Activated naive CD4-positive, alpha-beta T cell treated with anti-CD3 and anti-CD28 coated beads, Interleukin-2, amount 50 U/mL, for 72 hours (primary cell): Measurements from ENCODE around the gene TP53I13. TPM values are rescaled to one million over a fixed set of nuclear protein-coding genes. Genes with fewer than 3 reads are reported as not detected.

Experiments
- ATAC-seq, 2 donors: fragments of 150-1000 bp; cut with Tn5 transposase; 2 replicates each; pipeline ENCODE4 v1.10.0; 2021; ENCODE audit warnings: mild to moderate bottlenecking in 2 of 2, moderate library complexity in 2 of 2
- DNase-seq, 2 donors: peaks; one replicate each; pipeline ENCODE4 v3.0.0; 2021 to 2022; ENCODE audit warnings: low spot score in 2 of 2
- H3K27ac Mint-ChIP-seq, 2 donors: one replicate each; pipeline ENCODE4 v1.8.0; 2022; ENCODE audit warnings: mild to moderate bottlenecking in 2 of 2, mixed read lengths in 2 of 2
- H3K36me3 Mint-ChIP-seq, 2 donors: one replicate each; pipeline ENCODE4 v1.8.0; 2022; ENCODE audit warnings: mixed read lengths in 2 of 2
- H3K9me3 Mint-ChIP-seq, 2 donors: one replicate each; pipeline ENCODE4 v1.8.0; 2022; ENCODE audit warnings: mixed read lengths in 2 of 2
- total RNA-seq, 2 donors: library from RNA; stranded (reverse); gene quantifications; one replicate each; pipeline ENCODE4 v1.2.3, GENCODE V29; 2022

The TP53I13 gene
- total RNA-seq, 2 donors from 2014 or later = 29.9 to 52.1 TPM

DNA sequence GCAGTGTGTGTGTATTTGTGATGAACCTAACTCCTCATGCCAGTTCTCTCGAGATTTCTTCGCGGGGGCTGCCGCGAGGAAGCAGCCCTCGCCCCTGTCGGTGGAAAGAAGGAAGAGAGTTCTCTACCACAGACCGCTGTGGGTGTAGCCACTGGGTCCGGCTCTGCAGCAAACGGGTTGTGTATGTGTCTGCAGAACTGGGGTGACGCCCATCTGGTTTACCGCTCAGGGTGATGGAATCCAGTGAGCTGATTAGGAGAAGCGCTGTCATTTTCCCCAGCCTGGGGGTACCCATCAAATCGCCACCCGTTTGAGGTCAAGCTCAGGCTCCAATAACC is 46.5 kb downstream of the TP53I13 start:
- peak in 1 of 2 donors; percentile 61 for DNase-seq
- Mint-ChIP-seq H3K9me3 (no peaks in the 10 kb centered on the region), H3K27ac (no peak overlapping the region), H3K36me3 (no peaks in the 10 kb centered on the region)
- ATAC-seq = peak; percentile 4 to 9

DNA sequence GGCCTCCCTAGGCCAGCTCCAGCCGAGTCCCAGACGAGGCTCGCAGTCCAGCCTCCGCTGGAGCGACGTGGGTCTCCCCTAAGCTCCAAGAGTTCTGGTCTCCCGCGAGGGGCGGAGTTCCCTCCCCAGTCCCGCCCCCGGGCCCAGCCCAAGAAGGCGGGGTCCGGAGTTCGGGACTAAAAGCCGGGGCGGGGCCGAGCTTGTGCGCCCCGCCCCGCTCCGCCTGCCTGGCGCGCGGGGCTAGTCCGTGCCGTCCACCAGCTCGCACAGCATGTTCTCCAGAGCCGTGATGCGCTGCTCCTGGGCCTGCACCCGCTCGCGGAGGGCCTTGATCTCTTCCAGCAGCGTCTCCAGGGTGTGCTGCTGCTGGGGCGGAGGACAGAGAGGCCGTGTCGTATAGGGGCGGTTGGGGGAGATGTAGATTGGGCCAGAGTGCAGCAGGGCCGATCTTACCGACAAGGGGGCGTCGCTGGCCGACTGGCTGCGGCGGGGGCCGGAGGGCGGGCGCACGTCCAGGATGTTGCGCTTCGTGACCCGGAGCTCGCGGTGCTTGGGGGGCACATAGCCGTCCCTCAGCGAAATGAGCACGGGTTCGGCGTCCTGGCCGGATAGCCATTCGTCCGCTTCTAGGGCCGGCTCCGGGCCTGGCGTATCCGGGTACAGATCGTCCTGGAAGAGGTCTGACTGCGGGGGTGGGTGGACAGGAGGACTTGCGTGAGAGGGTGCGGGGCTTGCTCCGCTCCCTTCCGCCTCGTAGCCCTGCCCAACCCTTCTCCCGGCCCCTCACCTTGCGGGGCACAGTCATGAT is 47.2 kb downstream of the TP53I13 start:
- peak overlapping the region in 1 of 2 donors; percentile 48 for H3K27ac Mint-ChIP-seq
- no peaks in the 10 kb centered on the region for H3K9me3 Mint-ChIP-seq
- ATAC-seq = peak; percentile 55 to 64
- H3K36me3 Mint-ChIP-seq = no peaks in the 10 kb centered on the region
- peak; percentile 85 to 94 for DNase-seq

DNA sequence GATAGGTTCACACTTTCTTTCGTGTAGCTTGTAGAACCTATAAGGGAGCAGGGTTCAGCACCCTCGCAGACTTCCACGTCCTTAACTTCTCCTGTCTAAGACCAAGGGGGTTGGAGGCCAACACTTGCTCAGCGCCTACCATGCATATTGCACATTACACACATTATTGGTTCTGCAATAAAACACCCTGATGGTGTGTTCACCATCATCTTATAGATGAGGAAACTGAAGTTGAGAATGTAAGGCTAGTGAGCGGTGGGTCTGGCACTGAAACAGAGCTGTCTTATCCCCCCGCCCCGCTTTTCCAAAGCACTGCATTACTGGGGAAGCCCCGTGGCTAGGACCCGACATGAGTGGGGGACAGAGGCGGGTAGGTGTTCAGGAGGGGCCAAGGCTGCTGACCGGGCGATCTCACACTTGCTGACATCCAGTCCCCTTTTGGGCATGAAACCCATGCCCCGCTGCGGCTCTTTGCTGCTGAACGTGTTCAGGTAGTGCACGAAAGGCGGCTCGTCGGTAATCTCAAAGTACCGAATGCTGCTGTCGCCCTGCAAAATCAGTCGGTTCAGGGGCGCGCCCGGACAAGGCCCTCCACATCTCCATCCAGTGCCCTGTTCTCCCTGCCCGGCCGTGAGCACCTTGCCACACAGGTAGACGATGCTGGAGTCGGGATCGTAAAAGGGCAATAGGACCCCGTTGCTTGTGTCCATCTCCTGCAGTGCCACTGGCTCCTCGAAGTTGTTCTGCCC is 48.0 kb downstream of the TP53I13 start:
- DNase-seq = no peak
- no peak for ATAC-seq
- Mint-ChIP-seq H3K36me3 (no peaks in the 10 kb centered on the region), H3K27ac (peak overlapping the region in 1 of 2 donors; percentile 82), H3K9me3 (no peaks in the 10 kb centered on the region)

DNA sequence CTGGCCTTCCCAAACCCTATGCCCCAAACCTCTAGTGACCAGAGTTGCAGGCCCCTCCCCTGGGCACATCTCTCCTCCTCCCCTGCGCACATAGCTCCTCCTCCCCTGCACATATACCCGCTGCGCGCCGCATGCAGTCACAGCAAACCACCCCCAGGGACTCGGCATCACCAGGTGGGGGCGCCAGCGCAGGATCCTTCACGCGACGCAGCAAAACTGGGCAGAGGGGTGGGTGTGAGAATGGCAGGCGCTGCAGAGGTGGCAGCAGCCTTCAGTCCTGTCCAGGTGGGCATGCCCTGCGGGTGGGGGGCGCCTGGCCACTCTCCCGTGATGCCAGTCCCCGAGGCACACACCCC is 48.6 kb downstream of the TP53I13 start:
- Mint-ChIP-seq H3K36me3 (no peaks in the 10 kb centered on the region), H3K27ac (peak overlapping the region; percentile 69 to 82), H3K9me3 (no peaks in the 10 kb centered on the region)
- ATAC-seq (peak; percentile 73), DNase-seq (peak; percentile 88 to 95)

DNA sequence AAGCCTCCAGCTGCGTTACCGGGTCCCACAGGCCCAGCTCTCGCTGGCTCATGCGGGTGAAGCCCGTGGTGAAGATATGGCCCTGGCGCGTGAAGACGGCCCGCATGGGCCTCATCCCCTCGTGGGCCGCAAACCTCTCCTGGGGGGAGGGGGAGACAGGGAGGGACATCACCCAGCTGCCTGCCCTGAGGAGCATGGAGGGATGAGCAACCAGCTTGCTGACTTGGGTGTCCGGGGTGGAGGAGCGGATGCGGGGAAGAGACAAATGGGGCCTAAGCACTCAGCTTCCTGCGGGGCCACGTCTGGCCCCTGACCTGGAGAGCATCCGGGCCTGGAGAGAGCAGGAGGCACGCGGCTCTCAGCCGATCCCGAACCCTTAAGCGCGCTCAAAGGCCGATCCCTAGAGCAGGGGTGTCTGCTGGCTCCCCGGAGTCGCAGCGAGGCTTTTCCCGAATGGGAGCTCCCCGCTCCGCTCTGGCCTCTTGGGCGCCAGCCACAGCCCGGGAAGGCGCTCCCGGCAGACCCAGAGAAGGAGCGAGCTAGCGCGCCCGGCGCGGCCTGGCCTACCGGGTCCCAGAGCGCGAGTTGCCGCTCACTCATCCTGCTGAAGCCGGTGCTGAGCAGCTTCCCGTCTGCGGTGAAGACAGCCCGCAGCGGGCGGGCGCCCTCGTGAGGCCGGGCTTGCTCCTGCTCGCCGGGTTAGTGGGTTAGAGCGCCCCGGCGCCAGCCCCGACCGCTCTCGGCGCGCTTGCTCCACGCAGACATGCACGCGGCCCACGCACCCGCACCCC is 49.2 kb downstream of the TP53I13 start:
- DNase-seq (peak; percentile 86 to 88), ATAC-seq (peak; percentile 42 to 43)
- no peaks in the 10 kb centered on the region for H3K9me3 Mint-ChIP-seq
- H3K27ac Mint-ChIP-seq = peak overlapping the region; percentile 69 to 82
- no peaks in the 10 kb centered on the region for H3K36me3 Mint-ChIP-seq

DNA sequence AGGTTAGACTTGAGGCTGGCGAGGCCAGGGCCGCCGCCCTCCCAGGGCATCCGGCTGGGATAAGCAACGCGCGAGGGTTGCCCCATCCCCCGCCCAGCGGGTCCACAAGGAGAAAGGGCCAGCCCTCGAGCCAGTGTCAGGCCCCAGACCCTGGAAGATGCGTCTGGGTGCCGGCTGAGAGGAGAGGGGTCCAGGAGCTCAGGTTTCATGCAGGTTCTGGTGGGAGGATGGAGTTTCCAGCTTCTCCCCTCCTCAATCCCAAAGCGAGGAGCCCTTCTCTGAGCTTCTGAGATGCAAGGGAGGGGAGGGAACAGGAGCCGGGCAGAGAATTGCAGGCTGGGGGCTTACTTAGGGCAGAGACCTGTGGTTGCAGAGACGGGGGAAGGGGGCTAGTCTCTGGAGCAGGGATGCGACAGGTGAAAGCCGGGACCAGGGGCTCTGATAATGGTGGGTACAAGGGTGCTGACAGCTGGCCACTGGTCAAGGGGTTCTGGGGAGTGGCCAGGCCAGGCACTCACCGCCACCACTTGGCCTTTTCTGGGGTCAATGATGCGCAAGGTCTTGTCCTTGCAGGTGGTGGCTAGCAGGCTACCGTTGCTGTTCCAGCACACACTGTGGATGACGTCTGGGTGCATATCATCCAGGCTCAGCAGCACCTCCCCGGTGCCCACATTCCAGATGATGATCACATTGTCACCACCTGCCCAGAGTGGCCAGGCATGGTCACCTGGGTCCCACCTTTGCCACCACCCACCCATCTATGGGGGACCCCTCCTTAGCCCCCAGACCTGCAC is 50.0 kb downstream of the TP53I13 start:
- Mint-ChIP-seq H3K36me3 (no peaks in the 10 kb centered on the region), H3K9me3 (no peaks in the 10 kb centered on the region), H3K27ac (peak overlapping the region; percentile 65 to 82)
- no peak for DNase-seq
- no peak for ATAC-seq

DNA sequence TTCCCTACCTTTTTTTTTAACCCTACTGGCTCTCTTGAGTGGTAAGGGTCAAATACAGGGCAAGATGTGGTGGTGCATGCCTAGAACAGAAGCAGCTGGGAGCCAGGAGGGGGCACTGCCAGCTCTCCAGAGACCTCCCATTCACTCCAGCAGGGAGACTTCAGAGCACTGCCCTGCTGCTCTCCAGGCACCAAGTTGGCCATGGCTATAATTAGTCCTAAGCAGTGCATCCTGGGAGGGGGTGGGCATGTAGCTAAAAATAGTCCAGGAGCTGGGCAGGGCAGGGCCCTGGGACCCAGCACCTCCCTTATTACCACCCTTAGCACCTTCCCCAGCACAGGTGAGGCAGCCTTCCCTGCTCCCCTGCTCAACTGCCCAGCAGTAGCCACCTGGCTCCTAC is 50.8 kb downstream of the TP53I13 start:
- no peaks in the 10 kb centered on the region for H3K9me3 Mint-ChIP-seq
- no peak for DNase-seq
- no peak for ATAC-seq
- no peaks in the 10 kb centered on the region for H3K36me3 Mint-ChIP-seq
- H3K27ac Mint-ChIP-seq = no peak overlapping the region

DNA sequence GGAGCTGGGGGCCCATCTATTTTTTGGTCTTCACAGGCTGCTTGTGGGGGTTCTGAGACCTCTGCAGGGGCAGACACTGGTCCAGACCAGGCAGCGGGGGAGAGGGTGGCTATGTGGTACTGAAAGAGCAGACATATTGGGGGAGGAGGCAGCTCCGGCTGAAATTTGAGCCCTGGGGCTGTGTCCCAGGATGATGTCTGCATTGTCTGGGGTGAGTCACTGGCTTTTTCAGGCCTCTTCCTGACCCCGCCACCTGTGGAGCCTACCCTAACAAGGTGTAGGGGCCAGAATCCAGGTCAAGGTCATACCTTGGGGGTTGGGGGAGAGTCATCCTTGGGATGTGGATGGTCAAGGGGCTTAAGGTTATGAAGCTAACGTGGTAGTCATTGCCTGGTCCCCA is 51.8 kb downstream of the TP53I13 start:
- DNase-seq = no peak
- H3K9me3 Mint-ChIP-seq = no peaks in the 10 kb centered on the region
- H3K36me3 Mint-ChIP-seq = no peaks in the 10 kb centered on the region
- ATAC-seq = no peak
- H3K27ac Mint-ChIP-seq = no peak overlapping the region

DNA sequence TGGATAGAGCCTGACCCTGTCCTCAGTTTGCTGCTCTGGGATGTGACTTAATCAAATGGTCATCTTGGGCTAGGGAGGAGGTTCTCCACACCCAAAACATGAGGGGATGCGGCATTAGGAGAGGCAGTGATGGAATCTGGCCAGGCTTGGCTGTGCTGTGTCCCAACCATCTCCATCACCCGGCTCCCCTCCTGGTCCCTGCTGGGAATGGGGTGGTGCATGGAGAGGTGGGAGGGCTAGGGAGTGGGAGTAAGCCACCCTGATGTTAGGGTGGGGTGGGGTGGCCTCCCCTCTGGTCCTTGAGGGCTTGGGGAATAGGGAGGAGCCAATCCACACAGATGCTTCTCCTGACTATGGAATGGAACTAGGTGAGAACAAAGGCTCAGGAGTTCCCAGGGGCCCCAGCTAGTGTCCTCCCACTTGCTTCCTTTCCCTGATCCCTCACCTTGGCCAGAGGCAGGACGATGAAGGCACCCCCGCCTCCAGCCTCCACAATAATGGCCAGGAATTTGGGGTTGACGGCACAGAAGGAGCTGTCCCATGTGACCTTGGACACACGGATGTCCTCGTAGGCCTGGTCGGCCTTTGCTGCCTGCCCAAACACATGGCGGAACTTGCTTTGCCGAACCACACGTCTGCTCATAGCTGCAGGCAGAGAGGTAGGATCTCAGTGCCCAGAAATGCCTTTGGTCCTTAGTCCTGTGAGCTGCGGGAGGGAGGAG is 52.4 kb downstream of the TP53I13 start:
- DNase-seq = no peak
- Mint-ChIP-seq H3K36me3 (peaks cover 4% of the 10 kb centered on the region in 2 donors), H3K9me3 (no peaks in the 10 kb centered on the region), H3K27ac (no peak overlapping the region)
- no peak for ATAC-seq

DNA sequence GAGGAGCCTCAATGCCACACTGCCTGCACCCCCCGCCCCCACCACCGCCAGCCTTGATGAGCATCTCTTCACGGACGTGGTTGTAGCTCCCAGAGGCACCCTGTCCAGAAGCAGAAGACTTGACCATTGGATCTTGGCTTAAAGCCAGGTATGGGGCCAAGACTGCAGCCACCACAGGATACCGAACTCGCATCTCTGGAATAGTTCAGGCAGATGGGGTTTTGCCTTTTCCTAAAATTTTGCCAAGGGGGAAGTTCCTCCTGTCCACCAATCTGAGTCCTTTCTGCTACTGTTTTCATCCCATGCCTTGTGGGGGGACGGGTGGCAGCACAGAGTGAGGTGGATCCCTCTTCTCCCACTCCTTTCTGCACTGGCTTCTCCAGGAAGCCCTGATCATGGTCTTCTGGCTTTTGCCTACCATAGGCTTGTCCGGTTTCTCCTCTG is 53.3 kb downstream of the TP53I13 start:
- peak overlapping the region; percentile 74 to 98 for H3K27ac Mint-ChIP-seq
- H3K9me3 Mint-ChIP-seq = no peaks in the 10 kb centered on the region
- ATAC-seq (no peak), DNase-seq (no peak)
- peaks cover 4 to 6% of the 10 kb centered on the region in 2 donors for H3K36me3 Mint-ChIP-seq

Other genes with a start within 250 kb of the TP53I13 start
- 10 to 100 TPM; 31.6 to 37.9 TPM for gene TAOK1, start 178.3 kb upstream of the TP53I13 start, total RNA-seq
- 10 to 100 TPM in 1 of 2 donors, 1 to 10 TPM in 1; 5.1 to 10.6 TPM for gene ABHD15, start 1.7 kb upstream of the TP53I13 start, total RNA-seq
- 10 to 100 TPM; 49.8 to 67.8 TPM for gene GIT1, start 20.9 kb downstream of the TP53I13 start, total RNA-seq
- gene ANKRD13B, start 24.4 kb downstream of the TP53I13 start, total RNA-seq = 10 to 100 TPM in 1 of 2 donors, 1 to 10 TPM in 1; 8.9 to 25.3 TPM
- 10 to 100 TPM; 17.3 to 47.3 TPM for gene CORO6, start 54.2 kb downstream of the TP53I13 start, total RNA-seq